Uterus (tissue), 4 donors: Measurements from ENCODE around the gene ACSF3. TPM values are rescaled to one million over a fixed set of nuclear protein-coding genes. Genes with fewer than 3 reads are reported as not detected.

Experiments
- DNase-seq, 2 donors: peaks; one replicate each; pipeline ENCODE4 v3.0.0-alpha.2; 2019 to 2020
- H3K27ac ChIP-seq, 2 donors: fragments of 200-600 bp; sonication (generic); 1 replicate in 1 of 2; 2 replicates in 1 of 2; pipeline ENCODE4 v1.5.1; 2016 to 2018
- H3K27me3 ChIP-seq, 2 donors: fragments of 200-600 bp; sonication (generic); one replicate each; pipeline ENCODE4 v1.5.1; 2018 to 2019; ENCODE audit warnings: control low read depth in 1 of 2
- H3K36me3 ChIP-seq, 2 donors: fragments of 200-600 bp; sonication (generic); one replicate each; pipeline ENCODE4 v1.5.1; 2019; ENCODE audit warnings: control low read depth in 1 of 2
- H3K4me1 ChIP-seq, 2 donors: fragments of 200-600 bp; sonication (generic); one replicate each; pipeline ENCODE4 v1.5.1; 2018 to 2019; ENCODE audit warnings: control low read depth in 1 of 2
- H3K4me3 ChIP-seq, 2 donors: fragments of 200-600 bp; sonication (generic); 1 replicate in 1 of 2; 2 replicates in 1 of 2; pipeline ENCODE4 v1.5.1; 2018 to 2019; ENCODE audit warnings: mild to moderate bottlenecking in 1 of 2
- H3K9me3 ChIP-seq, 2 donors: fragments of 200-600 bp; sonication (generic); one replicate each; pipeline ENCODE4 v1.5.1; 2019; ENCODE audit warnings: control low read depth in 1 of 2
- CTCF ChIP-seq, 4 experiments: fragments of 200-600 bp in 2 of 4; fragments of 450-650 bp in 2 of 4; sonication (generic) in 2 of 4; IDR thresholded peaks; one replicate each; pipeline ENCODE4 v1.5.1; 2016 to 2019; ENCODE audit warnings: antibody characterized with exemption in 4 of 4, mild to moderate bottlenecking in 2 of 4, moderate library complexity in 1 of 4
- POLR2A ChIP-seq, 2 donors: fragments of 450-650 bp; IDR thresholded peaks; one replicate each; pipeline ENCODE4 v1.6.1; 2016; ENCODE audit warnings: antibody characterized with exemption in 2 of 2, mild to moderate bottlenecking in 1 of 2, moderate library complexity in 1 of 2
- intact Hi-C: fragments of 100-400 bp; cut with DNase I; formaldehyde crosslinking; loops from one replicate; pipeline ENCODE4 v1.15.1; 2023; ENCODE audit warnings: low total_unique reads
- total RNA-seq, 4 donors: library from RNA; depleted of rRNA in 3 of 4; stranded (reverse); fragments of >200 nt in 3 of 4; gene quantifications; one replicate each; pipeline versions ENCODE4 v1.1.0 to v1.2.4, GENCODE V29; 2014 to 2023
- donor health status: DM: yes; HTN: yes; CAD: no.

Gene ACSF3
- total RNA-seq, 4 donors from 2014 or later: 7.4 to 39.0 (median 18.2) TPM

GRCh38 chr16:89074803-89075688, 18.6 kb upstream of the ACSF3 start:
- intact Hi-C loops: no loop called here
- H3K4me1 ChIP-seq: no peaks in the 10 kb centered on the region
- H3K4me3 ChIP-seq: no peak overlapping the region
- H3K9me3 ChIP-seq: no peaks in the 10 kb centered on the region
- no peak for DNase-seq
- TF ChIP-seq CTCF (IDR thresholded peaks at IDR 0.05) (no peak), POLR2A (IDR thresholded peaks at IDR 0.05) (no peak)
- H3K27ac ChIP-seq: no peak overlapping the region
- H3K36me3 ChIP-seq: no peaks in the 10 kb centered on the region
- H3K27me3 ChIP-seq: no peaks in the 10 kb centered on the region

GRCh38 chr16:89076159-89076558, 17.5 kb upstream of the ACSF3 start:
- Histone ChIP-seq H3K36me3 (no peaks in the 10 kb centered on the region), H3K4me1 (no peaks in the 10 kb centered on the region), H3K4me3 (no peak overlapping the region), H3K27ac (no peak overlapping the region), H3K27me3 (no peaks in the 10 kb centered on the region), H3K9me3 (no peaks in the 10 kb centered on the region)
- TF ChIP-seq POLR2A (IDR thresholded peaks at IDR 0.05) (no peak), CTCF (IDR thresholded peaks at IDR 0.05) (no peak)
- no peak for DNase-seq
- intact Hi-C loops: no loop called here

GRCh38 chr16:89077076-89077475, 16.6 kb upstream of the ACSF3 start:
- TF ChIP-seq POLR2A (IDR thresholded peaks at IDR 0.05): no peak
- TF ChIP-seq CTCF (IDR thresholded peaks at IDR 0.05): no peak

GRCh38 chr16:89078172-89078571, 15.5 kb upstream of the ACSF3 start:
- no peak overlapping the region for H3K27ac ChIP-seq
- intact Hi-C loops: no loop called here
- H3K4me3 ChIP-seq: no peak overlapping the region
- no peaks in the 10 kb centered on the region for H3K9me3 ChIP-seq
- no peak for DNase-seq
- H3K36me3 ChIP-seq: no peaks in the 10 kb centered on the region
- no peaks in the 10 kb centered on the region for H3K4me1 ChIP-seq
- H3K27me3 ChIP-seq: no peaks in the 10 kb centered on the region
- TF ChIP-seq CTCF (IDR thresholded peaks at IDR 0.05) (no peak), POLR2A (IDR thresholded peaks at IDR 0.05) (no peak)

More at GRCh38 chr16:89077076-89077475, 16.6 kb upstream of the ACSF3 start:
- Histone ChIP-seq H3K9me3 (no peaks in the 10 kb centered on the region), H3K4me1 (no peaks in the 10 kb centered on the region), H3K4me3 (no peak overlapping the region), H3K27ac (no peak overlapping the region), H3K27me3 (no peaks in the 10 kb centered on the region), H3K36me3 (no peaks in the 10 kb centered on the region)
- intact Hi-C loops: no loop called here
- DNase-seq: no peak

GRCh38 chr16:89079434-89079980, 14.1 kb upstream of the ACSF3 start:
- intact Hi-C loops: no loop called here
- no peaks in the 10 kb centered on the region for H3K27me3 ChIP-seq
- TF ChIP-seq POLR2A (IDR thresholded peaks at IDR 0.05) (no peak), CTCF (IDR thresholded peaks at IDR 0.05) (no peak)

More at GRCh38 chr16:89079434-89079980, 14.1 kb upstream of the ACSF3 start:
- no peak overlapping the region for H3K4me3 ChIP-seq
- H3K36me3 ChIP-seq: no peaks in the 10 kb centered on the region
- no peak for DNase-seq
- H3K4me1 ChIP-seq: no peaks in the 10 kb centered on the region
- H3K27ac ChIP-seq: no peak overlapping the region
- no peaks in the 10 kb centered on the region for H3K9me3 ChIP-seq
